Brain microvascular endothelial cell (primary cell): ENCODE data around the gene DICER1.
A peak's percentile ranks its signal among the peaks of the same experiment; 100 is the strongest.

Source experiments
- DNase-seq: peaks from one replicate; pipeline ENCODE4 v3.0.0-alpha.2; 2020
- H3K27ac ChIP-seq: fragments of 250-450 bp; sonication (Bioruptor Pico); 2 replicates; pipeline ENCODE4 v1.5.1; 2020; ENCODE audit warnings: mild to moderate bottlenecking, moderate library complexity
- H3K27me3 ChIP-seq: fragments of 250-450 bp; sonication (Bioruptor Pico); replicated peaks from 2 replicates; pipeline ENCODE4 v1.5.1; 2020; ENCODE audit warnings: mild to moderate bottlenecking
- H3K36me3 ChIP-seq: fragments of 250-450 bp; sonication (Bioruptor Pico); replicated peaks from 2 replicates; pipeline ENCODE4 v1.5.1; 2020; ENCODE audit warnings: mild to moderate bottlenecking
- H3K4me3 ChIP-seq: 2 replicates; pipeline ENCODE4 v1.5.1; 2011; ENCODE audit warnings: low read depth, mild to moderate bottlenecking, control low read depth, low read length, moderate library complexity
- in situ Hi-C: cut with HindIII; loops from 2 replicates; pipeline ENCODE4 v1.10.0; 2017; ENCODE audit warnings: low sequenced_read_pairs, low pct_ligation_motif_present
- TF ChIP-seq, protein P1 (sequence below): IDR thresholded peaks from 2 replicates; pipeline ENCODE4 v1.5.1; 2011; ENCODE audit warnings: low read depth, mild to moderate bottlenecking, moderate library complexity, low read length, control low read depth, inconsistent platforms; ENCODE audit errors: missing control alignments

The DICER1 gene

DNA sequence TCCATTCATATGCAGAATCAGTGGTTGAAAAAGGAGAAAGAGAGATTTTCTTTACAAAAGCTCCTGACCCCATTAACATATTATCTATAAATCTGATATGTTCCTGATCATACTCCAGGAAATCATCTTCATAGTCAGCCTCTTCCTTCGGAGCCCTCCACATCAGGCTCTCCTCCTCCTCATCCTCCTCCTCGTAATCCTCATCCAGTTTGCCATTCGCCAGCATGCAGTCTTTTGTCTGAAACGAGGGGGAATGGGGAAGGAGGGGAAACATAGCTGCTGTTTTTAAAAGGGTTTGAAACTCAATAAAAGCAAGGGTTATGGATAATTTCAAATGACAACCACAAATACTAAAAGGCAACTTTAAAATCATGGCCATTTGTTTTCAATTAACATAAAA is 60.9 kb downstream of the DICER1 start:
- TF ChIP-seq, protein P1, sequence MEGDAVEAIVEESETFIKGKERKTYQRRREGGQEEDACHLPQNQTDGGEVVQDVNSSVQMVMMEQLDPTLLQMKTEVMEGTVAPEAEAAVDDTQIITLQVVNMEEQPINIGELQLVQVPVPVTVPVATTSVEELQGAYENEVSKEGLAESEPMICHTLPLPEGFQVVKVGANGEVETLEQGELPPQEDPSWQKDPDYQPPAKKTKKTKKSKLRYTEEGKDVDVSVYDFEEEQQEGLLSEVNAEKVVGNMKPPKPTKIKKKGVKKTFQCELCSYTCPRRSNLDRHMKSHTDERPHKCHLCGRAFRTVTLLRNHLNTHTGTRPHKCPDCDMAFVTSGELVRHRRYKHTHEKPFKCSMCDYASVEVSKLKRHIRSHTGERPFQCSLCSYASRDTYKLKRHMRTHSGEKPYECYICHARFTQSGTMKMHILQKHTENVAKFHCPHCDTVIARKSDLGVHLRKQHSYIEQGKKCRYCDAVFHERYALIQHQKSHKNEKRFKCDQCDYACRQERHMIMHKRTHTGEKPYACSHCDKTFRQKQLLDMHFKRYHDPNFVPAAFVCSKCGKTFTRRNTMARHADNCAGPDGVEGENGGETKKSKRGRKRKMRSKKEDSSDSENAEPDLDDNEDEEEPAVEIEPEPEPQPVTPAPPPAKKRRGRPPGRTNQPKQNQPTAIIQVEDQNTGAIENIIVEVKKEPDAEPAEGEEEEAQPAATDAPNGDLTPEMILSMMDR, result no peak
- no peak for DNase-seq
- no peak overlapping the region for H3K27ac ChIP-seq
- H3K4me3 ChIP-seq, result no peak overlapping the region
- in situ Hi-C loops, result no loop called here
- H3K36me3 ChIP-seq, result peaks cover 25% of the 10 kb centered on the region
- H3K27me3 ChIP-seq, result no peaks in the 10 kb centered on the region

DNA sequence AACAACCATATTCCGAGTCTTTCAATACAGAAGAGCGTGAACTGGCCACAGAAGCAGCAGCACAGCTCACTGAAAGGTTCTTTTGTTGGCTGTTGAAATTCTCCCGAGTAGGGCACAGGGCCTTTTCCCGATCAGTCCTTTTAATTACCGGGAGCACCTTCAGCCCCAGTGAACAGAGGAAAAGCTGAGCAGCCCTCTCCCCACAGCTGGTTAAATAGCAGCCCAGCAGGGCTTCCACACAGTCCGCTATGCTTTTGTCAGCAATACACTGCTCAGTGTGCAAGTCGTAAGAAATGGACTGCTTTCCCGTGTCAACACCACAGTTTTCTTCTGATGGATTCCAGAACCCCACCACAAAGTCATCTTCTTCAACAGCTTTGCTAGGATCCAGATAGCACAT is 61.3 kb downstream of the DICER1 start:
- no peak overlapping the region for H3K4me3 ChIP-seq
- TF ChIP-seq, protein P1, result no peak
- in situ Hi-C loops, result no loop called here
- DNase-seq, result no peak
- H3K27ac ChIP-seq, result no peak overlapping the region
- no peaks in the 10 kb centered on the region for H3K27me3 ChIP-seq
- peaks cover 25% of the 10 kb centered on the region for H3K36me3 ChIP-seq

DNA sequence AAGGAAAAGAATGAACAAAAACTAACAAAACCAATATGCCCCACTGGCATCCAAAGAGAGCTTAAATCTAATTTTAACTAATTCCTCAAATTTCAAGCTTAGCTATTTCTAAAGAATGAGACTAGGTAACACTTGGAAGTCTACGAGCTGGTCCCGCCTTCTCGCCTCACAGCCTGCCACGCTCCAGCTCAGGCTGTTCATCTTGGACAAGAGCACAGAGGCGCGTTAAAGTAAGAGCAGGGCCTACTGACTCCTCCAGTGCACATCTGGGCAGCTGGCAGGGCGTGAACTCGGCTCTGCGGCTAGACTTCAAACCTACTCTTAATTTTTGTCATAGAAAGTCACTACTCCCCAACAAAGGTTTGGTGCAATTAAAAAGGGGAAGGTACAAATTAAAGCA is 64.6 kb downstream of the DICER1 start:
- in situ Hi-C loops, result no loop called here
- TF ChIP-seq, protein P1, result no peak
- DNase-seq, result no peak
- Histone ChIP-seq H3K36me3 (peaks cover 28% of the 10 kb centered on the region), H3K27me3 (no peaks in the 10 kb centered on the region), H3K27ac (no peak overlapping the region), H3K4me3 (no peak overlapping the region)

DNA sequence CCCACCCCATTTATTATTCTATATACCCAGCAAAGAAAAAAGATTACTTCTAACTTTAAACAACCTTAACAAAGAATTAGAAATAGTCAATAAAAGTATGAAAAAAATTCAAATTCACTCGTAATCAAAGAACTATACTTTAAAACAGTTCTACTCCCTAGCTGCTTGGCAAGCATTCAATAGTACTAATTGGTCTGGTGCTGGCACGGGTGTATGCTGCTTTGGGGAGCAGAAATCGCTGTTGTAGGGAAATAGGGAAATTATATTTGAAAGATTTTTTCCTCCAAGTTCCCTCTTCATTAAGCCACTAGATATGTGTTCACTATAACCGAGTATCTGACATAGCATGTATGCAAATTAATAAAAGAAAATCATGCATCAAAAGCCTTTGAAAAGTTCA is 65.7 kb downstream of the DICER1 start:
- H3K27ac ChIP-seq, result no peak overlapping the region
- TF ChIP-seq, protein P1, result no peak
- DNase-seq, result no peak
- peaks cover 28% of the 10 kb centered on the region for H3K36me3 ChIP-seq
- in situ Hi-C loops, result no loop called here
- no peak overlapping the region for H3K4me3 ChIP-seq
- no peaks in the 10 kb centered on the region for H3K27me3 ChIP-seq

DNA sequence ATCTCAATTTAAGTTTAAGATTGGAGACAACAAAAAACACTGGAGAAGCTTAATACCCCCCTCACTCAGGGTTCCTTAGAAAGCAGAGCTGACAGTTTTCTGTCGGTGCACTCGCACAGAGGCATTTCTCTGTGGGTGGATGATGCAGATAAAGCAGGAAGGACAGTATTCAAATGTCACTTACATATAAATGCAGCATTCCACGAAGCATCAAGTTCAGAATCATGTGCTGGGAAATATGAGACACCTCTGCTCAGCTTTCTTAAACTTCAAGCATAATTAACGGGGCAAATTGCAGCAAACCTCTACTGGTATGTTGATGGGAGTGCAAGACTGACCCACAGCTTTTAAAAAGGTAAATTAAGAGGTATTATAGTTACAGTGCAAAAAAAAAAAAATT is 68.7 kb downstream of the DICER1 start:
- peaks cover 10% of the 10 kb centered on the region for H3K36me3 ChIP-seq
- H3K4me3 ChIP-seq, result no peak overlapping the region
- H3K27me3 ChIP-seq, result no peaks in the 10 kb centered on the region
- TF ChIP-seq, protein P1, result no peak
- in situ Hi-C loops, result no loop called here
- DNase-seq, result peak; percentile 6
- no peak overlapping the region for H3K27ac ChIP-seq

DNA sequence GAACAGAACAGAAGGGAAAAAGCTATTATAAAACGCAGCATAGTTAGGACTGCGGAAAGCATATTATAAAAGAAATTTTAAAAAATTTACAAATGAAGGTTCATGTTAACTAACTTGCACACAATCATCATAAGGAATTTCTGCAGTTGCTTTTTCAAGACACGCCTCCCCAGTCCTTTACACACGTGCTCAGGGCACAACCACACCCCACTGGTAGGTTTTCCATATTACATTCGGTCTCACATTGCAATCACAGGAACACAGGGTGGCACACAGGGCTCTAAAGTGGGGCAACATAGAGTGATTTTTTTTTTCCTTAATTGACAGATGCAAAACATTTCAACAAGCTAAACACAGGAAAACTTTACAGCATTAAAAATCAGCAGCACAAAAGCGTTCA is 69.7 kb downstream of the DICER1 start:
- no peak for DNase-seq
- Histone ChIP-seq H3K36me3 (peaks cover 5% of the 10 kb centered on the region), H3K27me3 (no peaks in the 10 kb centered on the region), H3K27ac (no peak overlapping the region), H3K4me3 (no peak overlapping the region)
- in situ Hi-C loops, result no loop called here
- TF ChIP-seq, protein P1, result no peak
